Measurements from ENCODE around the gene NEDD9.
A peak's percentile ranks its signal among the peaks of the same experiment; 100 is the strongest.

Gene NEDD9

GRCh38 chr6:11202513-11203305 lies 29.8 kb downstream of the NEDD9 start:
- no peak for DNase-seq (ENCODE audit: low spot score)
- FAIRE-seq, result no peak

- FAIRE-seq, result no peak
- DNase-seq (ENCODE audit: low spot score), result no peak
Measured at GRCh38 chr6:11201772-11202512, 30.5 kb downstream of the NEDD9 start.

- DNase-seq (ENCODE audit: low spot score), result no peak
- no peak for FAIRE-seq
Measured at GRCh38 chr6:11201015-11201414, 31.5 kb downstream of the NEDD9 start.

GRCh38 chr6:11200356-11200755 lies 32.1 kb downstream of the NEDD9 start:
- DNase-seq (ENCODE audit: low spot score) (no peak), FAIRE-seq (no peak)

- no peak for DNase-seq (ENCODE audit: low spot score)
- FAIRE-seq, result no peak
Measured at GRCh38 chr6:11198663-11199603, 33.5 kb downstream of the NEDD9 start.

GRCh38 chr6:11197850-11198249 lies 34.6 kb downstream of the NEDD9 start:
- FAIRE-seq (no peak), DNase-seq (ENCODE audit: low spot score) (no peak)

GRCh38 chr6:11197175-11197536 lies 35.3 kb downstream of the NEDD9 start:
- FAIRE-seq, result no peak
- peak; percentile 20 for DNase-seq (ENCODE audit: low spot score)

- peak; percentile 49 for DNase-seq (ENCODE audit: low spot score)
- no peak for FAIRE-seq
Measured at GRCh38 chr6:11196511-11197174, 35.8 kb downstream of the NEDD9 start.

- FAIRE-seq, result no peak
- DNase-seq (ENCODE audit: low spot score), result no peak
Measured at GRCh38 chr6:11194356-11195218, 37.9 kb downstream of the NEDD9 start.

- DNase-seq (ENCODE audit: low spot score) (no peak), FAIRE-seq (no peak)
Measured at GRCh38 chr6:11193434-11193833, 39.0 kb downstream of the NEDD9 start.

- no peak for DNase-seq (ENCODE audit: low spot score)
- FAIRE-seq, result no peak
Measured at GRCh38 chr6:11192167-11192566, 40.3 kb downstream of the NEDD9 start.

GRCh38 chr6:11190625-11191245 lies 41.7 kb downstream of the NEDD9 start:
- FAIRE-seq (no peak), DNase-seq (ENCODE audit: low spot score) (no peak)

GRCh38 chr6:11189865-11190624 lies 42.4 kb downstream of the NEDD9 start:
- FAIRE-seq (no peak), DNase-seq (ENCODE audit: low spot score) (no peak)

- FAIRE-seq (no peak), DNase-seq (ENCODE audit: low spot score) (no peak)
Measured at GRCh38 chr6:11188161-11188915, 44.1 kb downstream of the NEDD9 start.

GRCh38 chr6:11187301-11187700 lies 45.2 kb downstream of the NEDD9 start:
- no peak for FAIRE-seq
- DNase-seq (ENCODE audit: low spot score), result no peak

- DNase-seq (ENCODE audit: low spot score) (no peak), FAIRE-seq (no peak)
Measured at GRCh38 chr6:11185204-11185842, 47.1 kb downstream of the NEDD9 start.

GRCh38 chr6:11183761-11184362 lies 48.6 kb downstream of the NEDD9 start:
- FAIRE-seq, result no peak
- no peak for DNase-seq (ENCODE audit: low spot score)

Data from urothelium cell line (cell line).